GM12801 (cell line): ENCODE results near the gene RNF150.

Experiments used
- TF ChIP-seq, protein P1 (sequence below): IDR thresholded peaks from one replicate; pipeline ENCODE4 v1.5.1; 2011; ENCODE audit warnings: control low read depth; ENCODE audit not compliant: insufficient read length; ENCODE audit errors: extremely low read depth

RNF150 gene

DNA sequence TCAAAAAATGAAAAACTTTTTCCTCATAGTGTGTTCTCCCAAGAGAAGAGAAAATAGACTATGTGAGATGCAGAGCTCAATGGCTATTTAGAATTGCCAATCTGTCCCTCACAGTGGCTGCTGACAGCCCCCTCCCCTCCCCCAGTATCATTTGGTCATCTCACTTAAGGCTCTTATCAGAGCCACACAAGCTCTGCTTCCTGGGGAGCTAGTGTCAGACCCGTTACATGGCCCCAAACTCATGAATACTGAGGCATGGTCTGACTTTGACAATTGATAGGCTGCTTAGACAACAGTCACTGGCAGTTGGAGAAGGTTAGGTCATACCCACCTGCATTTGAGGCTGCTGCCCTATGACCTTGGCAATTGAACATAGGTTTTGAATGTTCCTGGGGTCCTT, 15.3 kb downstream of the RNF150 start:
- TF ChIP-seq, protein P1, sequence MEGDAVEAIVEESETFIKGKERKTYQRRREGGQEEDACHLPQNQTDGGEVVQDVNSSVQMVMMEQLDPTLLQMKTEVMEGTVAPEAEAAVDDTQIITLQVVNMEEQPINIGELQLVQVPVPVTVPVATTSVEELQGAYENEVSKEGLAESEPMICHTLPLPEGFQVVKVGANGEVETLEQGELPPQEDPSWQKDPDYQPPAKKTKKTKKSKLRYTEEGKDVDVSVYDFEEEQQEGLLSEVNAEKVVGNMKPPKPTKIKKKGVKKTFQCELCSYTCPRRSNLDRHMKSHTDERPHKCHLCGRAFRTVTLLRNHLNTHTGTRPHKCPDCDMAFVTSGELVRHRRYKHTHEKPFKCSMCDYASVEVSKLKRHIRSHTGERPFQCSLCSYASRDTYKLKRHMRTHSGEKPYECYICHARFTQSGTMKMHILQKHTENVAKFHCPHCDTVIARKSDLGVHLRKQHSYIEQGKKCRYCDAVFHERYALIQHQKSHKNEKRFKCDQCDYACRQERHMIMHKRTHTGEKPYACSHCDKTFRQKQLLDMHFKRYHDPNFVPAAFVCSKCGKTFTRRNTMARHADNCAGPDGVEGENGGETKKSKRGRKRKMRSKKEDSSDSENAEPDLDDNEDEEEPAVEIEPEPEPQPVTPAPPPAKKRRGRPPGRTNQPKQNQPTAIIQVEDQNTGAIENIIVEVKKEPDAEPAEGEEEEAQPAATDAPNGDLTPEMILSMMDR, result no peak

DNA sequence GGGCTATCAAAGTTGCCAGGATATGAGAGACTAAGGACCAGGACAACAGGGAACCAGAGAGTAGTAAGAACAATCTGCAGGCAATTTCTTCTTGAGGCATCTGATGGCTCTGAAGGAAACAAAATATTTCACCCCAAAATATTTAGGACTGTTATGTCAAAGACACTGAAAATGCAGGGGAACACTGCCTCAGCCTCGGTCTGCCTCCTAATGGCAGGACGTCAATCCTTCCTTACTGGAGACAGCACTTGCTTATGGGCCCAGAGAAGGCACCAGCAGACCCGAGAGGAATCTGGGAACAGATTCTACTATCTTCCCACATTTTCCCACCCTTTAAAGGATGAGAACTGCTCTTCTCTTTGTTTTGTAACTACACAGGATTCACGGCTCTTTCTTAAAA, 23.3 kb downstream of the RNF150 start:
- TF ChIP-seq, protein P1, result no peak

DNA sequence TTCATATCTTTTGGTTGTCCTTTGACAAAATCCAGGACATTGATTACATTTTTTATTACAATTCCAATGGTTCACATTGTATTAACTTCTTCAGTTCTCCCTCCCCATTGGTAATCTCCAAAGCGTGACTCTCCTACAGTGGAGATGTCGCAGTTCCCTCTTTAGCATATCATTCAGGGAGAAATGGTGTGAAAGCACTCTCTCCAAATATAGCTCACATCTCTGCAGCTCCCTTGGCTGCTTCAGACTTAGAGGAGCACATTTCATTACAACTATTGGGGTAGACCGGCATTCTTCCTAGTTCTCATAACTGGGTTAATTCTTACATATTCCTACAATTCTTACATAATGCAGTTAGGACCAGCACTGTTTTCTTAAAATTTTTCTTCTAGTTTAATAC, 25.3 kb downstream of the RNF150 start:
- TF ChIP-seq, protein P1, result no peak

DNA sequence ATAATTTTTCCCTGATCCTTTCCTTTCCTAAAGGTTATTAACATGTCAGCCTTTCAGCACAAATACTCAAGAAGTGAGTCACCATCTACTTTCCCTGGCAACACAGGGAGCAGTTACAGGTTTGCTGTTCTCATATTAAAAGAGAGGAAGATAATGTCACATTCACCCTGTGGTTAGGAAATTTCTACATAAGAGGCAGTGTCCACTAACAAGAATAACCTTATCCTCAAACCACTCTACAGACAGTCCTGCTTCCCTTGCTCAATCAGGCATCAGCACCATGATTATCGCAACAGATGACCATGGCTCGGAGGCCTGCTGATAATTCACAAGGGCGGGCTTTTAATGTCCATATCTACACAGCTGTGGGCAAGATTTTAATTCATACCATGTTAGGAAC, 30.9 kb downstream of the RNF150 start:
- TF ChIP-seq, protein P1, result no peak

DNA sequence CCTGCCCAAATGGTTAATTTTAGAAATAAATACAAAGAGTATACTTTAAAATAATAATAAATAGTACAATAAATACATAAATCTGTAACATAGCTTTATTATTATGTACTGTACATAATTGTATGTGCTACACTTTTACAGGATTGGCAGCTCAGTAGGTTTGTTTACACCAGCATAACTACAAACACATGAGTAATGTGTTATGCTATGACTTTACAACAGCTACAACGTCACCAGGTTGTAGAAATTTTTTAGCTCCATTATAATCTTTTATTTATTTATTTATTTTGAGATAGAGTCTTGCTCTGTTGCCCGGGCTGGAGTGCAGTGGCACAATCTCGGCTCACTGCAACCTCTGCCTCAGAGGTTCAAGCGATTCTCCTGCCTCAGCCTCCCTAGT, 31.8 kb downstream of the RNF150 start:
- TF ChIP-seq, protein P1, result no peak

DNA sequence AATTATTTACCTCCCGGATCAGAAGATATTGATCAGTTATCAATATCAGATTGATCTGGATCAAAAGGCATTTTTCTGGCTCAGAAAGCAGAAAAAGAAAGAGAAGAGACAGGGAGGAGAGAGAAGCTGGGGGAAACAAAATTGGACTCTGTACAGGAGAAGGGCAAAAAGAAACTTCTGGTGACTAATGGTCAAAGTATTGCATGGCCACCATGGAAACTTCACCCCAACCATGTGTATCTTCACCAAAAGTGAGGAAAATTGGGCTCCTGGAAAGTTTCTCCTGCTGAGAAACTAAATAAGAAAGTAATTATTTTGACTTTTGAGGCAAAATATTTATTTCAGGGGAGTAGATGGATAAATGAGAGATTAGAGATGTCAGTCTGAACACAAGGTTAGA, 33.9 kb downstream of the RNF150 start:
- TF ChIP-seq, protein P1, result no peak

DNA sequence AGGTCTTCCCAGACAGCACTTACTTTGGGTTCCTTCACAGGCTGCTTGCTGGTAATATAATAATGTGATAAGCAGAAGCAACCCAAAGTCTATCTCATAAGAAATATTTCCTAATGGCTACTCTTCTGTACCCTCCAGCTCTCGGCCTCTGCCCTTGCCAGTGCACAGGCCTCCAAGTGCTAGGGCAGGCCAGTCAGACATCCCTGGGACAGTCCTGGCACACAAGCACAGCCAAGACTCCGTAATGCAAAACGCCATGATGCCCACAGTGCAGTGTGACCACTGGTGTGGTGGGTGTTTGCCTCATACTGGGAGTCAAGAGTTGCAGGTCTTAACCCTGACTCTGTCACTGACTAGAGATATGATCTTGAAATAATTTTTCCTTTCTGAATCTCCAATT, 35.1 kb downstream of the RNF150 start:
- TF ChIP-seq, protein P1, result no peak

DNA sequence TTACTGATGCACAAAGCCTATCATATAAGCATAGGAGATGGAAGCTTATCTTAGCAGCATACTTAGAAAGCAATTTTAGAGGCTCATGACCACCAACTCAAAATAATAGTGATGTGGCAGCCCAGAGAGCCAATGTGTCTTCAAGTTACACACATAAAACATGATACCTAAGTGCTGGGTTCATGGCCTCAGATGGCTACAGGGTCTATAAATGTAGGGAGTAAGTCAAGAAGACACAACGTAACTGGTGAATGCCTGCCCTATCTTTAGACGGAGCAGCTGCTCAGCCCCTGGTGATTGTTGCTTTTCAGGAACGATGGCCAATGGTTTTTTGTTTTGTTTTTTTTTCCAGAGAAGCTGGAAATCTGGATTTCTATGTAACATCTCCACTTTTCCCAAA, 42.8 kb downstream of the RNF150 start:
- TF ChIP-seq, protein P1, result no peak
